HUES6 (cell line): ENCODE measurements around the gene COL13A1.

Experiments
- H3K27ac ChIP-seq: 2 replicates; pipeline ENCODE4 v1.7.0; 2013; ENCODE audit warnings: low read depth, mild to moderate bottlenecking, low read length, inconsistent platforms
- H3K27me3 ChIP-seq: 2 replicates; pipeline ENCODE4 v1.6.1; 2013; ENCODE audit warnings: low read length; ENCODE audit not compliant: control insufficient read depth, insufficient read depth
- H3K36me3 ChIP-seq: 2 replicates; pipeline ENCODE4 v1.6.1; 2013; ENCODE audit warnings: low read length; ENCODE audit not compliant: control insufficient read depth, insufficient read depth
- H3K4me1 ChIP-seq: 2 replicates; pipeline ENCODE4 v1.6.1; 2013; ENCODE audit warnings: low read length; ENCODE audit not compliant: control insufficient read depth, insufficient read depth
- H3K4me3 ChIP-seq: 2 replicates; pipeline ENCODE4 v1.5.1; 2013; ENCODE audit warnings: low read depth, low read length
- H3K9ac ChIP-seq: one replicate; pipeline ENCODE4 v1.6.1; 2013; ENCODE audit warnings: mild to moderate bottlenecking, low read length
- H3K9me3 ChIP-seq: 2 replicates; pipeline ENCODE4 v1.6.1; 2013; ENCODE audit warnings: low read depth, low read length; ENCODE audit not compliant: control insufficient read depth, insufficient read depth

COL13A1 gene

DNA sequence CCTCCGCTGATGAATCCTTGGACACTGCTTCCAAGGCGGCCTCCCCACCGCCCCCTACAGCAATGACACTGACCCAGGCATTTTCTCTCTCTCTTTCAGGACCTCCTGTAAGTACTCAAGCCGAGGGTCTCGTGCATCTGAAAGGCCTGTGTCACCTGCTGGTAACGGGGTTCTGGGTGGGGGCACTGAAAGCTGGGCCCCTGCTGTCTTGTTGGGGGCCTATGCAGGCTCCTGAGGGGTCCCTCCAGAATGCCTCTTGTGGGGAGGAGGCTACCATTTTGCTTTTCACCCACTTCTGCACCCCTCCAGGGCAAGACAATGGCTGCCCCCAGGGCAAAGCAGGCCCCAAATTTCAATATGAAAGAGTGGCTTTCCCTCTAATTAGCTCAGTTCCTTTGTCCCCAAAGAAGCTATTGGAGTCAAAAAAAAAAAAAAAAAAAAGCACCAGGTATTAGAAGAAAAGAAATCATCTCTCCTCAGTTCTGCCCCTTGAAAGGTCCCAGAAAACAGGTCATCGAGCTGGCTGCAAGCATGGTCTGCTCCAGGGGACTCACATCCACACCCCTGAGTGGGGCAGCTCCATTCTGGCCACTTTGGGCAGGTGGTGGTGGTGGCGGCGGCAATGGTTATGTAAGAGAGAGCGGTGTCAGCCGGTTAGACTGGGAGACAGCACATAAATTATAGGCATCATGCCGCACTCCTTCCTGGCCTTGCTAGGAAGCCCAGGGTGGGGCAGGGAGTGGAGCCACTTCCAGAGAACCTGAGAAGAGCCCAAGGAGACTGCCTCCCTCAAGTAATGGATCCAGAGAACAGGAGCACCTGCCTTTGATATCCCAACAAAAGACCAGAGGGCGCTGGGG lies 66.2 kb downstream of the COL13A1 start:
- no peaks in the 10 kb centered on the region for H3K27me3 ChIP-seq
- peak overlapping the region; percentile 77 for H3K27ac ChIP-seq
- peak overlapping the region; percentile 25; the same call in 1 of the 2 replicates for H3K4me3 ChIP-seq
- H3K9ac ChIP-seq: peak overlapping the region; percentile 22
- H3K36me3 ChIP-seq: no peaks in the 10 kb centered on the region
- no peaks in the 10 kb centered on the region for H3K9me3 ChIP-seq
- peaks cover 65% of the 10 kb centered on the region for H3K4me1 ChIP-seq

DNA sequence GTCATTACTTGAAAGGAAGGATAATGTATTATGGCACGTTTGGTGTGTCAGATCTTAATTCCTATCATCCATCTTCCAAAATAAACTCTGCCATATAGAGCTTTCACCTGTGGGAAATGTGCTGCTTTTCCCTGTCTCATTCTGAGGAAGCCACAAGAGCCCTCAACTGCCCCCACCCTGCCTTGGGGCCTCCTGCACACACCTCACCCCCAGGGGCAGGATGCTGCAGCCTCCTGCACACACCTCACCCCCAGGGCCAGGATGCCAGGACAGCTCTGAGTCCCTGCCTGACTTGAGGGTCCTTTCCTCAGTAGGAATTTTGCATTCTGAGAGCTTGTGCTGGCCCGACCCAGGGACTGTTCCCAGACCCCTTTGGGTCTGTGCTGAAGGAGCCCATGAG lies 67.1 kb downstream of the COL13A1 start:
- Histone ChIP-seq H3K4me3 (no peak overlapping the region), H3K36me3 (no peaks in the 10 kb centered on the region), H3K9me3 (no peaks in the 10 kb centered on the region), H3K9ac (no peak overlapping the region), H3K27me3 (no peaks in the 10 kb centered on the region), H3K4me1 (peaks cover 74% of the 10 kb centered on the region), H3K27ac (peak overlapping the region; percentile 75)

DNA sequence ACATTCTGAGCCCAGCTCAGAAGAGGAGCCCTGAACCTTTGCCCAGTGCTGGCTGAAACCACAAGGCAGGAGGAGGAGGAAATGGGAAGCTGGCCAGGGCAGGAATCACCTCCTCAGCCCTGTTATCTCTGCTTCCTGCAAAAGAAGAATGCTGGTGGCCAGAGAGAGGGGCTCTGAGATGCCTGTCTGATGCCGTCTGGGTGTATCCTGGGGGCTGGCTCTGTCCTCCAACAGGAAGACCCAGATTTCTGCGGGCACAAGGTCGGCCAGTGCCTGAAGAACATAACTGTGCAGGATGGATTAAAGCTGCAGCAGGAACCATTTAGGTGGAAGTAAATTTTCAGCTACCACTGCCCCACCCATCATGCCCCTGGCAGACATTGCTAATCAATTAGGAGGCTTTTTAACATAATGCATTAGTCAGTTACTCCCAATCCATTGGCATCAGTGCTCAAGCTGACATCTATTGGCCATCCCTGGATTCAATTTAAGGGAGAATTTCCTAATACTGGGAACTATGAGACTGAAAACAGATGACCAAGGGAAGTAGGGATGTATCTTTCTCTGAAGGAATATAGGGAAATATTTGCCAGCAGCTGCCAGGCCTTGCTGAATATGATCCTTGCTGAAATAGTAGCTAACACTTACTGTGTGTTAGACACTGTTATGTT lies 67.7 kb downstream of the COL13A1 start:
- H3K9ac ChIP-seq: no peak overlapping the region
- peaks cover 72% of the 10 kb centered on the region for H3K4me1 ChIP-seq
- H3K36me3 ChIP-seq: no peaks in the 10 kb centered on the region
- H3K4me3 ChIP-seq: no peak overlapping the region
- no peaks in the 10 kb centered on the region for H3K9me3 ChIP-seq
- H3K27ac ChIP-seq: no peak overlapping the region
- H3K27me3 ChIP-seq: no peaks in the 10 kb centered on the region

DNA sequence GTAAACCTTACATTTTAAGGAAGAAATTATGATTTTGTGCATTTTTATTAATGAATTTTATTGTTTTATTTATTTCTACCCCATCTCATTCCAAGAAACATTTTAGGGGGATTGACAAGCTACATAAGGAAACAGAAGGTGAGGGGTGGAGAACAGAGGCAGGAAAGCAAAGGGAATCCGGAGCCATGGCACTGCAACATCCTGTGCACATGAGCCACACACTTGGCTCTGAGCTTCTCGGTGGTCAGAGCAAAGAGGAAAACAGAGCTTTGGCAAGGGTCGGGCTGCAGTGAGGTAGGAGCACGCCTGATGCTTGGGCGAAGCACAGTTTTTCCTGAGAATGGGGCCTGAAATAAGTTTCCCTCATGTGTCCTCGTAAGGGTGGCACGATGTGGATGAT lies 68.9 kb downstream of the COL13A1 start:
- Histone ChIP-seq H3K9ac (no peak overlapping the region), H3K27me3 (no peaks in the 10 kb centered on the region), H3K4me3 (no peak overlapping the region), H3K27ac (no peak overlapping the region), H3K9me3 (no peaks in the 10 kb centered on the region), H3K4me1 (peaks cover 68% of the 10 kb centered on the region), H3K36me3 (no peaks in the 10 kb centered on the region)

DNA sequence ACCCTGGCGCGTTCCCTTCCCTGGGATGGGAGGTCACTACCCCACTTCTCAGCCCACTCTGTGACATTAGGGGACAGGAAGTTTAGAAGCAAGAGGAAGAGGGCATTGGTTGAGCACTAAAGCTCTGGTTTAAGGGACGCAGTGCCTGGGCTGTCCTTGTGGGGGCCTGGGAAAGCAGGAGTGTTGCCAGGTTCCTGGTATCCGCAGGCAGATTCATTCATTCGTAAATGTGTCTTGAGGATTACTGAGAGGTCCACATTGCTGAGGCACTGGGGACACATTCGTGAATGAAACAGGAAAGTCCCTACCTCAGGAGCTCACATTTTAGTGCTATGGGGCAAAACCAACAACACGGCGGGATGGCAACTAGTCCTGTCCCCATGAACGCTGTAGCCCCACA lies 69.4 kb downstream of the COL13A1 start:
- Histone ChIP-seq H3K9ac (no peak overlapping the region), H3K9me3 (no peaks in the 10 kb centered on the region), H3K27me3 (no peaks in the 10 kb centered on the region), H3K4me1 (peaks cover 67% of the 10 kb centered on the region), H3K27ac (no peak overlapping the region), H3K4me3 (no peak overlapping the region), H3K36me3 (no peaks in the 10 kb centered on the region)

DNA sequence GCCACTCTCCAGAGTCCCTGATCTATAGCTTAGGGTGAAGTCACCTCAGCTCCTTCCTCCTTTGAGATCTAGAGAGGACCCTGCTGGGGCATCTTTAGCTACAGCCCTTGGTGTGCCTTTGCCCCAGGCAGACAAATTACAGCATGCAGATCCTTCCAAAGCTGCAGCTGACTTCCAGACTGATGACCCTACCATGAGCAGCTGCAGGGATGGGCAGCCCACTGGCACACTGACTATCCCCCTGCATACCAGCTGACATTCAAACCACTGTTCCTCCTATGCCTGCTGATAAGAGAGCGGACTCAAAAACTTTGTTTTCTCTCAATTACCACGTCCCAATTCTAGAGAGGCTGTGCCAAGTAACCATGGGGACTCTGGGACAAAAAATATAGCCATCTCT lies 70.6 kb downstream of the COL13A1 start:
- peaks cover 67% of the 10 kb centered on the region for H3K4me1 ChIP-seq
- no peaks in the 10 kb centered on the region for H3K36me3 ChIP-seq
- H3K27me3 ChIP-seq: no peaks in the 10 kb centered on the region

DNA sequence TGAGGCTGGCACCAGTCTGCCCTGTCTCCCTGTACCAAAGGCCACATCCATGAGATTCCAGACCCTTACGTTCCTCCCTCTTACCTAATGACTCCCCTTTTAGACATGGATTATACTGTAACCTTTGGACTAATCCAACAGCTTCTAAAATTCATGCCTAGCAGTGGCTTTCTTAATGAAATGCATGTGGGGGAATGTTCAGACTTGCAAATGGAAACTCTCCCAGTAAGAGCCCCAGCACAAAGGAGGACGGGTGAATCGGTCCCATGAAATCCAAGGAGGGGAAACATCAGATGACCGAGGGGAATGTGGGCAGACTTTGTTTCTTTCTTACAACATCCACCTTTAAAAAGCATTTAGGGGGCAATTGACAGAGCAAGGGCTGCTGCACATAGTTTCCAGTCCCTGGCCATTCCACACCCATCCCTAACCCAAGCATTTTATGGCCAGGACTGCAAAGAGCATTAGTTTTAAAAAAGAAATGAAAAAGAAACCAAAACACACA lies 71.5 kb downstream of the COL13A1 start:
- no peaks in the 10 kb centered on the region for H3K36me3 ChIP-seq
- no peaks in the 10 kb centered on the region for H3K27me3 ChIP-seq
- H3K4me3 ChIP-seq: no peak overlapping the region
- H3K9me3 ChIP-seq: no peaks in the 10 kb centered on the region
- peaks cover 68% of the 10 kb centered on the region for H3K4me1 ChIP-seq
- no peak overlapping the region for H3K9ac ChIP-seq
- no peak overlapping the region for H3K27ac ChIP-seq

More for the DNA sequence above, 70.6 kb downstream of the COL13A1 start:
- Histone ChIP-seq H3K9ac (no peak overlapping the region), H3K27ac (no peak overlapping the region), H3K4me3 (no peak overlapping the region), H3K9me3 (no peaks in the 10 kb centered on the region)

DNA sequence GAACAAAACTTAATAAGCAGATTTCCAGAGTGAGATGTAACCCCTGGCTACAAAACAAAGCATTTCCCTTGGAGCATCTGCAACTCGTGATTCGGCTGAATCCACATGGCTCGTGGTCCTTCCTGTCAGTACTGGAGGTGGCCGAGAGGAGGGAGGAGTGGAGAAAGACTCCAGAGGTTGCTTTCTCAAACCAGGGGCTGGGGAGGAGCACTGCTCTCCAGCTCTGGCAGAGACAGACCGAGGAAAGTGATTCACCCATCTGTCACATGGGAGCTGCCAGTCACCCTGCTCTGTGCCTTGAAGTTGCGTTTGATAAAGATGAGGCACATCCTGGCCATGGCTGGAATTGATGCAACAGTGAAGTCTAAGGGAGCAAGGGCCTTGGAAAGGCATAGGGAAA lies 72.7 kb downstream of the COL13A1 start:
- no peak overlapping the region for H3K4me3 ChIP-seq
- H3K9ac ChIP-seq: no peak overlapping the region
- no peaks in the 10 kb centered on the region for H3K27me3 ChIP-seq
- peaks cover 59% of the 10 kb centered on the region for H3K4me1 ChIP-seq
- H3K27ac ChIP-seq: no peak overlapping the region
- no peaks in the 10 kb centered on the region for H3K36me3 ChIP-seq
- H3K9me3 ChIP-seq: no peaks in the 10 kb centered on the region

DNA sequence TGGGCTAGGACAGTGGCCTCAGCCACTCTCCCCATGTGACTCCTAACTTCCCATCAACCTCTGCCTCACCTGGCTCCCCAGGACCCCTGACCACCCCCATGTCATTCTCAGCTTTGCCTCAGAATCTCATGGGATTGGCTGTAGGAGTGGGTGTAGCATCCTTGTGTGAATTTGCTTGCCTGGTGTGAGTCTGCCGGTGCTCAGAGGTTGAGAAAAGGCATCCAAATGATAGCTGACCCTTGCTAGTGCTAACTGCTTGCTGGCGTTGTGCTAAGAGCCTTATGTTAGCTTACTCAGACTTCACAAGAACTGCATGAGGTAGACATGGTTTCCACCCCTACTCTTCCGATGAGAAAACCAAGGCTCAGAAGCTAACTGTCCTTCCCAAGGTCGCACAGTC lies 74.2 kb downstream of the COL13A1 start:
- Histone ChIP-seq H3K9me3 (no peaks in the 10 kb centered on the region), H3K27me3 (no peaks in the 10 kb centered on the region)

DNA sequence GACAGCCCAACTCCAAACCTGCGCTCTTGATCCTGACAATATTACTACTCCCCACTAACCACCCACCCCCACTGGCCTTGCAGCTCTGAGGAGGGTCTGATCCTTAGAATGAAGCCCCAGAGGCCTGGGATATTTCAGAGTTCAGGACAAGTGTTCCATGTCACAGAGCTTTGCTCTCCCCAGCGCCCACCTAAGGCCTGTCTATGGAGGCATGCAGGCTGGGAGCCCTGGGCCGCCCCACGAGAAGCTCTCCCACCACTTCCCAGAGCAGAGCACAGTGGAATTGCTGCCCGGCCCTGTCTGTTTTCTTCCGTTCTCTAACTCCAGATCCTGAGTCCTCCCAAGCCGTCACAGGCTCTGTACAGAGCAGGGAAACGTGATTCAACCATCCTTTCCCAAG lies 74.6 kb downstream of the COL13A1 start:
- H3K4me3 ChIP-seq: no peak overlapping the region
- no peaks in the 10 kb centered on the region for H3K9me3 ChIP-seq
- H3K36me3 ChIP-seq: no peaks in the 10 kb centered on the region
- peak overlapping the region; percentile 5; the same call in 1 of the 2 replicates for H3K27ac ChIP-seq
- no peaks in the 10 kb centered on the region for H3K27me3 ChIP-seq
- peak overlapping the region; percentile 30 for H3K9ac ChIP-seq
- peaks cover 64% of the 10 kb centered on the region for H3K4me1 ChIP-seq

More for the DNA sequence above, 74.2 kb downstream of the COL13A1 start:
- H3K4me1 ChIP-seq: peaks cover 66% of the 10 kb centered on the region
- H3K36me3 ChIP-seq: no peaks in the 10 kb centered on the region
- peak overlapping the region; percentile 30 for H3K9ac ChIP-seq
- no peak overlapping the region for H3K4me3 ChIP-seq
- H3K27ac ChIP-seq: peak overlapping the region; percentile 5; the same call in 1 of the 2 replicates

DNA sequence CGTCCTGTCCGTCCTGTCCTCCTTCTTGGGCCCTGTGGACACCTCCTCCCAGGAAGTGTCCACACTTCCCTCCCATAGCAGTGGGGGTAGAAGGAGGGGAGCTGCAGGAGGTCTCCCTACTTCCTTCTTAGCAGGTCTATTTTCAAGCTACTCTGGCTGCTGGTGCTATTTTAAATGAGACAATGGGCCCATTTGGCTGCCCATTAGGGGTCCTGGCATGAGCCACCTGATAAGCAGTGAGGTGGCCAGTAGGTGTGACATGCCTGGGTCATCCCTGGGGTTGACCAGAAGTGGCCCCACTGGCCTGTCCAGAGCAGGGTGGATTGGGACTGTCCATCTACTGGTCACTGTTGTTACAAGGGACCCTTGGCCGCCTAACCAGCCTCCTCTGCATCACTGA lies 75.2 kb downstream of the COL13A1 start:
- no peaks in the 10 kb centered on the region for H3K36me3 ChIP-seq
- H3K27me3 ChIP-seq: no peaks in the 10 kb centered on the region
- no peak overlapping the region for H3K4me3 ChIP-seq

More for the DNA sequence above, 75.2 kb downstream of the COL13A1 start:
- H3K4me1 ChIP-seq: peaks cover 61% of the 10 kb centered on the region
- H3K27ac ChIP-seq: no peak overlapping the region; the same call in 1 of the 2 replicates
- H3K9me3 ChIP-seq: no peaks in the 10 kb centered on the region
- H3K9ac ChIP-seq: peak overlapping the region; percentile 49
